ENCODE measurements around the gene TAB2.

- TF ChIP-seq CTCF (IDR thresholded peaks at IDR 0.05) (no peak), POLR2A (IDR thresholded peaks at IDR 0.05) (no peak)
Measured at GRCh38 chr6:149389509-149390297, 72.2 kb downstream of the TAB2 start.

Measured in uterus (tissue), 2 donors.